ENCODE data around the gene DNAH5.

GRCh38 chr5:13913962-13914361 lies 30.5 kb downstream of the DNAH5 start:
- TF ChIP-seq POLR2A (IDR thresholded peaks at IDR 0.05; ENCODE audit: low read length) (no peak), GATA1 (IDR thresholded peaks at IDR 0.05; ENCODE audit: low read depth, low read length) (no peak)

All from erythroblast (primary cell).